SK-N-SH (cell line): ENCODE measurements around the gene BBS9. TPM values are rescaled to one million over a fixed set of nuclear protein-coding genes. Genes with fewer than 3 reads are reported as not detected.

ENCODE experiments used
- CTCF ChIA-PET: fragments of 300-600, 350-600 bp; formaldehyde crosslinking; extraction: SDS; loops from one replicate; lab custom pipeline; 2021; lab: Yijun Ruan, JAX
- POLR2A ChIA-PET: fragments of 350-600 bp; sonication (Branson Sonifier 250); formaldehyde crosslinking; extraction: SDS; loops from one replicate; lab custom pipeline; 2020; ENCODE audit warnings: antibody characterized with exemption, inconsistent platforms; lab: Yijun Ruan, JAX
- DNase-seq: peaks from one replicate; pipeline ENCODE4 v3.0.0; 2012
- H2AFZ ChIP-seq: fragments of 200-600 bp; sonication (generic); 2 replicates; pipeline ENCODE4 v1.8.1; 2016; ENCODE audit warnings: antibody characterized with exemption, mild to moderate bottlenecking, low read depth
- H3F3A ChIP-seq: fragments of 200-600 bp; sonication (generic); replicated peaks from 2 replicates; pipeline ENCODE3; 2016; ENCODE audit warnings: antibody characterized with exemption, mild to moderate bottlenecking; ENCODE audit not compliant: insufficient read depth
- H3K27ac ChIP-seq, 2 experiments: fragments of 200-500 bp in 1 of 2; fragments of 200-600 bp in 1 of 2; sonication (Bioruptor generic) in 1 of 2; sonication (generic), shearing (Covaris generic) in 1 of 2; 2 replicates each; pipeline versions ENCODE4 v1.5.1 to v1.6.1; 2014 to 2016; ENCODE audit warnings: low read depth in 2 of 2, inconsistent platforms in 1 of 2, low read length in 1 of 2, mild to moderate bottlenecking in 1 of 2, mixed read lengths in 1 of 2
- H3K27me3 ChIP-seq: fragments of 200-600 bp; sonication (generic), shearing (Covaris generic); 2 replicates; pipeline ENCODE4 v1.6.1; 2016; ENCODE audit warnings: mixed run types; ENCODE audit not compliant: insufficient read depth
- H3K36me3 ChIP-seq, 2 experiments: fragments of 200-500 bp in 1 of 2; fragments of 200-600 bp in 1 of 2; sonication (Bioruptor generic) in 1 of 2; sonication (generic) in 1 of 2; replicated peaks in 1 of 2; 2 replicates each; pipeline versions ENCODE3 to v1.5.1; 2014 to 2016; ENCODE audit warnings: low read length in 1 of 2, mild to moderate bottlenecking in 1 of 2; ENCODE audit not compliant: insufficient read depth in 2 of 2, control insufficient read depth in 1 of 2
- H3K4me1 ChIP-seq, 2 experiments: fragments of 200-500 bp in 1 of 2; fragments of 200-600 bp in 1 of 2; sonication (Bioruptor generic) in 1 of 2; sonication (generic), shearing (Covaris generic) in 1 of 2; 2 replicates each; pipeline versions ENCODE4 v1.5.1 to v1.6.1; 2014 to 2016; ENCODE audit warnings: low read depth in 1 of 2, low read length in 1 of 2, mixed run types in 1 of 2; ENCODE audit not compliant: insufficient read depth in 2 of 2, control insufficient read depth in 1 of 2
- H3K4me2 ChIP-seq: fragments of 200-600 bp; sonication (generic), shearing (Covaris generic); 2 replicates; pipeline ENCODE4 v1.6.1; 2017; ENCODE audit warnings: mixed run types
- H3K4me3 ChIP-seq, 2 experiments: fragments of 200-500 bp in 1 of 2; fragments of 200-600 bp in 1 of 2; sonication (Bioruptor generic) in 1 of 2; sonication (generic), shearing (Covaris generic) in 1 of 2; 2 replicates each; pipeline versions ENCODE4 v1.5.1 to v1.8.1; 2014 to 2016; ENCODE audit warnings: low read depth in 2 of 2, inconsistent platforms in 1 of 2, low read length in 1 of 2, mild to moderate bottlenecking in 1 of 2, mixed read lengths in 1 of 2, moderate library complexity in 1 of 2
- H3K79me2 ChIP-seq: fragments of 200-600 bp; sonication (generic); 2 replicates; pipeline ENCODE4 v1.8.1; 2017; ENCODE audit warnings: mild to moderate bottlenecking; ENCODE audit not compliant: insufficient read depth
- H3K9ac ChIP-seq: fragments of 200-600 bp; sonication (generic); 2 replicates; pipeline ENCODE4 v1.6.1; 2017; ENCODE audit warnings: mixed run types
- H3K9me2 ChIP-seq: fragments of 200-600 bp; sonication (generic); 2 replicates; pipeline ENCODE4 v1.6.1; 2017; ENCODE audit warnings: mixed run types
- H3K9me3 ChIP-seq: fragments of 200-600 bp; sonication (generic); 2 replicates; pipeline ENCODE4 v1.6.1; 2017; ENCODE audit warnings: mixed run types, mild to moderate bottlenecking, moderate library complexity
- H4K20me1 ChIP-seq: fragments of 200-600 bp; sonication (generic); 2 replicates; pipeline ENCODE4 v1.6.1; 2017; ENCODE audit warnings: mild to moderate bottlenecking, mixed run types; ENCODE audit not compliant: insufficient read depth
- CTCF ChIP-seq: fragments of 200-600 bp; sonication (generic); IDR thresholded peaks from 2 replicates; pipeline ENCODE4 v1.6.1; 2017; ENCODE audit warnings: antibody characterized with exemption, mild to moderate bottlenecking, moderate library complexity
- EP300 ChIP-seq, 2 experiments: IDR thresholded peaks; 2 replicates each; pipeline versions ENCODE4 v1.4.0 to v1.6.1; 2012; ENCODE audit warnings: borderline replicate concordance in 1 of 2, low read depth in 1 of 2, low read length in 1 of 2
- FOXM1 ChIP-seq: IDR thresholded peaks from 2 replicates; pipeline ENCODE4 v1.4.0; 2012; ENCODE audit warnings: low read depth, mild to moderate bottlenecking
- GATA2 ChIP-seq: sonication (generic); formaldehyde crosslinking; IDR thresholded peaks from 2 replicates; pipeline ENCODE4 v1.5.0; 2020; ENCODE audit warnings: mild to moderate bottlenecking, missing genetic modification reagents
- JUND ChIP-seq: IDR thresholded peaks from 2 replicates; pipeline ENCODE4 v1.4.0; 2012
- MAX ChIP-seq: IDR thresholded peaks from 2 replicates; pipeline ENCODE4 v1.4.0; 2012; ENCODE audit warnings: low read depth
- MEF2A ChIP-seq: IDR thresholded peaks from 2 replicates; pipeline ENCODE4 v1.4.0; 2012; ENCODE audit warnings: low read depth, borderline replicate concordance
- NFIC ChIP-seq: IDR thresholded peaks from 2 replicates; pipeline ENCODE4 v1.4.0; 2012; ENCODE audit warnings: borderline replicate concordance
- NRF1 ChIP-seq: IDR thresholded peaks from 2 replicates; pipeline ENCODE4 v1.6.1; 2012; ENCODE audit warnings: low read depth, mild to moderate bottlenecking, low read length
- POLR2AphosphoS5 ChIP-seq: IDR thresholded peaks from 2 replicates; pipeline ENCODE4 v1.6.1; 2012; ENCODE audit warnings: low read depth, low read length
- RAD21 ChIP-seq: IDR thresholded peaks from 2 replicates; pipeline ENCODE4 v1.6.1; 2012; ENCODE audit warnings: mild to moderate bottlenecking, low read length
- RCOR1 ChIP-seq: fragments of 150-350 bp; IDR thresholded peaks from 2 replicates; pipeline ENCODE4 v1.6.1; 2017; ENCODE audit warnings: antibody characterized with exemption, low read length
- REST ChIP-seq: IDR thresholded peaks from 2 replicates; pipeline ENCODE4 v1.6.1; 2012; ENCODE audit warnings: mild to moderate bottlenecking, low read depth, low read length, moderate library complexity
- RXRA ChIP-seq: IDR thresholded peaks from 2 replicates; pipeline ENCODE4 v1.4.0; 2012; ENCODE audit warnings: low read depth, mild to moderate bottlenecking, borderline replicate concordance
- SIN3A ChIP-seq: IDR thresholded peaks from 2 replicates; pipeline ENCODE4 v1.6.1; 2012; ENCODE audit warnings: low read depth, mild to moderate bottlenecking, low read length, moderate library complexity, borderline replicate concordance
- TAF1 ChIP-seq: IDR thresholded peaks from 2 replicates; pipeline ENCODE4 v1.6.1; 2012; ENCODE audit warnings: low read depth, mild to moderate bottlenecking, low read length, moderate library complexity, borderline replicate concordance
- TCF12 ChIP-seq: IDR thresholded peaks from 2 replicates; pipeline ENCODE4 v1.4.0; 2012
- TEAD4 ChIP-seq: IDR thresholded peaks from 2 replicates; pipeline ENCODE4 v1.4.0; 2012; ENCODE audit warnings: mild to moderate bottlenecking, borderline replicate concordance; ENCODE audit not compliant: insufficient read depth
- USF2 ChIP-seq: fragments of 150-350 bp; IDR thresholded peaks from 2 replicates; pipeline ENCODE4 v1.6.1; 2017; ENCODE audit warnings: antibody characterized with exemption, low read length, low read depth, borderline replicate concordance
- ZBTB33 ChIP-seq: IDR thresholded peaks from 2 replicates; pipeline ENCODE4 v1.4.0; 2012; ENCODE audit warnings: low read depth, borderline replicate concordance
- WGBS: methylation state at CpG from one replicate; pipeline ENCODE4 v1.1.6; 2017; ENCODE audit warnings: low lambda C conversion rate; 5-methylcytosine and 5-hydroxymethylcytosine counted together
- polyA plus RNA-seq, 3 experiments: library from polyadenylated mRNA; depleted of rRNA; stranded (reverse); fragments of >200 nt; gene quantifications; 2 replicates each; pipeline ENCODE4 v1.2.3, GENCODE V29; 2012

Gene BBS9
- polyA plus RNA-seq, 1 of the 3 experiments (the other 2 are of a cell fraction): 7.5 TPM

GRCh38 chr7:33128990-33129805 lies at the start of gene BBS9 (continued):
- TF ChIP-seq MEF2A: no peak
- no peak for TF ChIP-seq GATA2 (CRISPR knock-in tag)
- TF ChIP-seq RCOR1: no peak; the same call in 1 of the 2 replicates
- 0 out of 2 replicates have a peak, but pooled peaks have one; percentile 14 for TF ChIP-seq NFIC
- TF ChIP-seq RAD21: no peak
- no peak for TF ChIP-seq FOXM1
- TF ChIP-seq NRF1: peak; percentile 94
- TF ChIP-seq USF2: no peak
- peak; percentile 28 for TF ChIP-seq CTCF
- peak; percentile 82 for TF ChIP-seq TAF1

GRCh38 chr7:33079763-33080690 lies 49.3 kb upstream of the BBS9 start:
- no peaks in the 10 kb centered on the region for H3F3A ChIP-seq
- H3K9me3 ChIP-seq: no peaks in the 10 kb centered on the region
- H3K36me3 ChIP-seq: no peaks in the 10 kb centered on the region
- CTCF ChIA-PET: interaction anchor here (0.9 to 1.2 kb wide), 3 partner anchors 11 to 233 kb away, joined by 3 to 5 read pairs (median 4); no protein-coding TSS in a partner anchor
- TF ChIP-seq ZBTB33: no peak
- no peak for TF ChIP-seq TCF12
- TF ChIP-seq EP300 (IDR thresholded peaks at IDR 0.05; ENCODE audit: borderline replicate concordance in 1 of 2, low read depth in 1 of 2, low read length in 1 of 2): no peak
- no peak for TF ChIP-seq SIN3A
- no peak for TF ChIP-seq RXRA
- TF ChIP-seq MAX: no peak
- TF ChIP-seq TEAD4: no peak
- TF ChIP-seq NFIC: no peak
- no peak for TF ChIP-seq REST
- no peak for TF ChIP-seq JUND
- TF ChIP-seq POLR2AphosphoS5: no peak
- POLR2A ChIA-PET: interaction anchor here (1.2 kb wide), 1 partner anchor 17 kb away, joined by 3 read pairs; no protein-coding TSS in a partner anchor
- 53% methylated on average over 9 of the region's 9 CpGs for WGBS
- H3K79me2 ChIP-seq: no peaks in the 10 kb centered on the region
- no peak overlapping the region for H2AFZ ChIP-seq
- H3K4me1 ChIP-seq: no peaks in the 10 kb centered on the region; a peak in 1 of 4 replicates
- H3K4me3 ChIP-seq: no peak overlapping the region
- no peaks in the 10 kb centered on the region for H4K20me1 ChIP-seq
- 0 out of 2 replicates have a peak, but pooled peaks cover 4% of the 10 kb centered on the region for H3K27me3 ChIP-seq
- H3K4me2 ChIP-seq: no peak overlapping the region
- no peaks in the 10 kb centered on the region for H3K9me2 ChIP-seq
- H3K27ac ChIP-seq: no peak overlapping the region
- no peak overlapping the region for H3K9ac ChIP-seq
- no peak for DNase-seq
